Right atrium auricular region (tissue), 2 donors: ENCODE data around the gene ANKS1B. TPM values are rescaled to one million over a fixed set of nuclear protein-coding genes. Genes with fewer than 3 reads are reported as not detected.

Experiments used
- DNase-seq: peaks from one replicate; pipeline ENCODE4 v3.0.0-alpha.2; 2019; ENCODE audit warnings: low spot score
- H3K27ac ChIP-seq, 2 donors: fragments of 200-600 bp; sonication (generic); 1 replicate in 1 of 2; 2 replicates in 1 of 2; pipeline ENCODE4 v1.5.1; 2016 to 2019
- H3K27me3 ChIP-seq, 2 donors: fragments of 200-600 bp; sonication (generic); one replicate each; pipeline versions ENCODE4 v1.5.1 to v1.6.0; 2017 to 2019
- H3K36me3 ChIP-seq: fragments of 200-600 bp; sonication (generic); one replicate; pipeline ENCODE4 v1.5.1; 2016
- H3K4me1 ChIP-seq, 2 donors: fragments of 200-600 bp; sonication (generic); one replicate each; pipeline versions ENCODE4 v1.5.1 to v1.6.0; 2017 to 2019
- H3K4me3 ChIP-seq, 2 donors: fragments of 200-600 bp; sonication (generic); 1 replicate in 1 of 2; 2 replicates in 1 of 2; pipeline ENCODE4 v1.5.1; 2017 to 2019; ENCODE audit warnings: mild to moderate bottlenecking in 1 of 2, moderate library complexity in 1 of 2
- H3K9me3 ChIP-seq, 2 donors: fragments of 200-600 bp; sonication (generic); one replicate each; pipeline ENCODE4 v1.5.1; 2019
- total RNA-seq, 2 donors: library from RNA; depleted of rRNA; stranded (reverse); fragments of >200 nt; gene quantifications; one replicate each; pipeline ENCODE4 v1.1.0, GENCODE V29; 2016
- TF ChIP-seq, protein P1 (sequence below), 2 donors: fragments of 200-600 bp; sonication (generic); IDR thresholded peaks; one replicate each; pipeline ENCODE4 v1.5.1; 2019; ENCODE audit warnings: antibody characterized with exemption in 2 of 2

The ANKS1B gene
- total RNA-seq, 2 donors from 2014 or later: 2.4 to 3.1 TPM

GRCh38 chr12:99282086-99282485, 702.6 kb downstream of the ANKS1B start:
- Histone ChIP-seq H3K36me3 (no peaks in the 10 kb centered on the region), H3K4me1 (no peaks in the 10 kb centered on the region), H3K27me3 (no peaks in the 10 kb centered on the region), H3K9me3 (no peaks in the 10 kb centered on the region), H3K4me3 (no peak overlapping the region), H3K27ac (no peak overlapping the region)
- no peak for DNase-seq
- TF ChIP-seq, protein P1, sequence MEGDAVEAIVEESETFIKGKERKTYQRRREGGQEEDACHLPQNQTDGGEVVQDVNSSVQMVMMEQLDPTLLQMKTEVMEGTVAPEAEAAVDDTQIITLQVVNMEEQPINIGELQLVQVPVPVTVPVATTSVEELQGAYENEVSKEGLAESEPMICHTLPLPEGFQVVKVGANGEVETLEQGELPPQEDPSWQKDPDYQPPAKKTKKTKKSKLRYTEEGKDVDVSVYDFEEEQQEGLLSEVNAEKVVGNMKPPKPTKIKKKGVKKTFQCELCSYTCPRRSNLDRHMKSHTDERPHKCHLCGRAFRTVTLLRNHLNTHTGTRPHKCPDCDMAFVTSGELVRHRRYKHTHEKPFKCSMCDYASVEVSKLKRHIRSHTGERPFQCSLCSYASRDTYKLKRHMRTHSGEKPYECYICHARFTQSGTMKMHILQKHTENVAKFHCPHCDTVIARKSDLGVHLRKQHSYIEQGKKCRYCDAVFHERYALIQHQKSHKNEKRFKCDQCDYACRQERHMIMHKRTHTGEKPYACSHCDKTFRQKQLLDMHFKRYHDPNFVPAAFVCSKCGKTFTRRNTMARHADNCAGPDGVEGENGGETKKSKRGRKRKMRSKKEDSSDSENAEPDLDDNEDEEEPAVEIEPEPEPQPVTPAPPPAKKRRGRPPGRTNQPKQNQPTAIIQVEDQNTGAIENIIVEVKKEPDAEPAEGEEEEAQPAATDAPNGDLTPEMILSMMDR (IDR thresholded peaks at IDR 0.05): no peak

- Histone ChIP-seq H3K4me3 (no peak overlapping the region), H3K4me1 (no peaks in the 10 kb centered on the region), H3K27me3 (no peaks in the 10 kb centered on the region), H3K27ac (no peak overlapping the region), H3K36me3 (no peaks in the 10 kb centered on the region), H3K9me3 (peaks cover 0 to 1% of the 10 kb centered on the region in 2 donors)
- no peak for DNase-seq
- TF ChIP-seq, protein P1 (IDR thresholded peaks at IDR 0.05): no peak
Observed at GRCh38 chr12:99281277-99281676, 703.5 kb downstream of the ANKS1B start.

- TF ChIP-seq, protein P1 (IDR thresholded peaks at IDR 0.05): no peak
- Histone ChIP-seq H3K36me3 (no peaks in the 10 kb centered on the region), H3K4me1 (no peaks in the 10 kb centered on the region), H3K4me3 (no peak overlapping the region), H3K27ac (no peak overlapping the region), H3K27me3 (no peaks in the 10 kb centered on the region), H3K9me3 (peaks cover 0 to 9% of the 10 kb centered on the region in 2 donors)
- DNase-seq: no peak
Observed at GRCh38 chr12:99278899-99279298, 705.8 kb downstream of the ANKS1B start.

DNA sequence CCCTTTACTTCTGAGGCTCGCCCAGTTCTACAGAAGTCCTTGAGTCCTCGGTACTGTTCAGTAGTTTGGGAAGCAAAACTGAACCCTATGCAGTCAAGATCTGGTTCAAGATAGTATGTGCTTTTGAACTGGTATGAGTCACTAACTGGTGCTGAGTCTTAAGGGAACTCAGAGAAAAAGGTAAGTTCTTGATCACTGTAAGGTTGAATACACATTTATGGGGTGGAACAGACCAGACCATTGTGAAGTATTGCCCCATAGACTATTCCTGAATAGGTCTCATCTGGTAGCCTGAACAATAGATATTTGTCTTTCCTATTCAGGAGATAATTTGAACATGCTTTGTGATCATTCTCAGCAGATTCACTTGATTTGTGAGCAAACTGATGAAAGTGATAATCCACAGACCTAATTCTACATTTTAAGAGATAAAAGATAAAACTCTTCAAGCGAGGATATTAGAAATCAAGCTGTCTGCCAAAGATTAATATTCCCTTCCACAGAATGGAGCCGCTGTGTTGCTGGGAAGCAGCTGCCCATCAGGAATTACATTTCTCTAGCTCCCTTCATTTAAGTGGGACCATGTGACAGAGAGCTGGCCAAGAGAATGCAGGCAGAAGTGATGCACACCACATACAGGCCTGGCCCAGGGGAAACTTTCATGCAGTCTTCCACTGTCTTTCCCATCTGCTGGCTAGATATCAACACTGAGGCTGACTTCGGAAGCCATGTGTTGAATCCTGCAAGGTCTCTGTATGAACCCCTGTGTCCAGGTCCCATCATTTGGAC, 707.0 kb downstream of the ANKS1B start:
- no peaks in the 10 kb centered on the region for H3K36me3 ChIP-seq
- H3K27ac ChIP-seq: no peak overlapping the region
- H3K4me3 ChIP-seq: no peak overlapping the region
- H3K4me1 ChIP-seq: no peaks in the 10 kb centered on the region
- H3K9me3 ChIP-seq: peaks cover 0 to 9% of the 10 kb centered on the region in 2 donors
- H3K27me3 ChIP-seq: no peaks in the 10 kb centered on the region
- DNase-seq: no peak
- TF ChIP-seq, protein P1 (IDR thresholded peaks at IDR 0.05): no peak

GRCh38 chr12:99271071-99271470, 713.7 kb downstream of the ANKS1B start:
- H3K36me3 ChIP-seq: no peaks in the 10 kb centered on the region
- H3K27ac ChIP-seq: no peak overlapping the region
- no peaks in the 10 kb centered on the region for H3K4me1 ChIP-seq
- TF ChIP-seq, protein P1 (IDR thresholded peaks at IDR 0.05): no peak
- no peak for DNase-seq
- peaks cover 0 to 6% of the 10 kb centered on the region in 2 donors for H3K9me3 ChIP-seq
- no peak overlapping the region for H3K4me3 ChIP-seq
- H3K27me3 ChIP-seq: no peaks in the 10 kb centered on the region

- no peak overlapping the region for H3K27ac ChIP-seq
- no peak for DNase-seq
- H3K27me3 ChIP-seq: no peaks in the 10 kb centered on the region
- no peak overlapping the region for H3K4me3 ChIP-seq
- H3K4me1 ChIP-seq: no peaks in the 10 kb centered on the region
- TF ChIP-seq, protein P1 (IDR thresholded peaks at IDR 0.05): no peak
- H3K9me3 ChIP-seq: no peaks in the 10 kb centered on the region
- H3K36me3 ChIP-seq: no peaks in the 10 kb centered on the region
Observed at GRCh38 chr12:99267038-99267437, 717.7 kb downstream of the ANKS1B start.
